ENCODE measurements around the gene GAS7.

GAS7 gene

GRCh38 chr17:10045871-10046658, 152.3 kb downstream of the GAS7 start:
- H3K4me3 ChIP-seq (ENCODE audit: low read depth, low read length): no peak overlapping the region
- no peak for TF ChIP-seq CTCF (IDR thresholded peaks at IDR 0.05; ENCODE audit: low read depth, low read length)

DNA sequence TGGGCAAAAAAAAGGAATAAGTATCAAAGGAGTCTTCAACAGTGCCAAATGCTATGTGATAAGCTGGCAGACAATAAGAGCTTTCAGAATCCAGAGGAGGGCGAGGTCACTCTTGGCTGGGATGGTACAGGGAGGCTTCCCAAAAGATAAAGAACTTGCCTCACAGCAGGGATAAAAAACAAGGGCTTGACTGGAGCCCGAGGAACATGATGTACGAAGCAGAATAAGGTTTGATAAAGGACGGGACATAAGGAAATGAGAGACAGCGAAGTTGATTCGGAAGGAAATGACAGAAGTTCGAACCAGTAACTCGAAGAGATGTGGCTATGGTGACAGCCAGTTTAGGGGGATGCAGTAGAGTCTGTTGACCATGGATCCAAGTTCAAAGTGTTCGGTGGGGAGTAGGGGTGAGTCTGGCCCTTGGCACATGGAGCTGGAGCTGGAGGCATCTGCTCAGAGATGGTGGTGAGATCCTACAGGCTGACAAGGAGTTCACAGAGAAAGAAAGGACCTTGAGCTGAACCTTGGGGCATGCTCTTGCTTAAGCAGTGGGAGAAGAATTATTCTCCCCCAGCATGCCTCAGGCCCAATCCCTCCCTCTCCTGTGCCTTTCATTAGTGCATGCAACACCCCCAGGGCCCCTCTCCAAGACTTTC, 155.7 kb downstream of the GAS7 start:
- H3K4me3 ChIP-seq (ENCODE audit: low read depth, low read length): no peak overlapping the region
- TF ChIP-seq CTCF (IDR thresholded peaks at IDR 0.05; ENCODE audit: low read depth, low read length): no peak

GRCh38 chr17:10041916-10042588, 156.4 kb downstream of the GAS7 start:
- no peak overlapping the region for H3K4me3 ChIP-seq (ENCODE audit: low read depth, low read length)
- no peak for TF ChIP-seq CTCF (IDR thresholded peaks at IDR 0.05; ENCODE audit: low read depth, low read length)

- no peak for TF ChIP-seq CTCF (IDR thresholded peaks at IDR 0.05; ENCODE audit: low read depth, low read length)
- no peak overlapping the region for H3K4me3 ChIP-seq (ENCODE audit: low read depth, low read length)
These were observed 157.2 kb downstream of the GAS7 start for GRCh38 chr17:10041287-10041612.

DNA sequence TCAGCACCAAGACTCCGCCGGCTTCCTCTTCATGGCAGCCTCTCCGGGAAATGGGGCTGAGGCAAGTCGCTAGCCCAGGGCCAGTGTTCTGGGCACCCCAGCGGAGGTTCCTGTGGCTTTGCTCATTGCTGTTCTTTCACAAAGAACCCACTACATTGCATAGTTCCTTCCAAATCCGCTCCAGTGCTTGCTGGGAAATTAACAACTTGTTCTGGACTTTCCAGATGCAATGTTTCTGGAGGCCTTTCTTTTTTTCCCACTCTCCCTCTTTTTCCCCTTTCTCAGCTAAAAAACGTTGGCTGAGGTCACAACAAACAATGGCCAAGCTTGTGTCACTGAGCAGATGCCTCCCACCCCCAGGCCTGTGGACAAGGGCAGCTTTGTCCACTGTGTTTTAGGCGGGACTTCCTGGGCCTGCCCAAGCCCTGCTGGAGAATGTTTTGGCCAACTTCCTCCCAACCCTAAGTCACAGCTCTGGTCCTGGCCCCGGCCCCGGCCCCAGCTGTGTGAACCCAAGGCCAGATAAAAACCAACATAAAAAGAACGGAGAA, 161.8 kb downstream of the GAS7 start:
- no peak for TF ChIP-seq CTCF (IDR thresholded peaks at IDR 0.05; ENCODE audit: low read depth, low read length)
- no peak overlapping the region for H3K4me3 ChIP-seq (ENCODE audit: low read depth, low read length)

- TF ChIP-seq CTCF (IDR thresholded peaks at IDR 0.05; ENCODE audit: low read depth, low read length): no peak
- no peak overlapping the region for H3K4me3 ChIP-seq (ENCODE audit: low read depth, low read length)
These were observed 162.5 kb downstream of the GAS7 start for GRCh38 chr17:10035885-10036284.
